ENCODE results near the gene BNC2. TPM values are rescaled to one million over a fixed set of nuclear protein-coding genes. Genes with fewer than 3 reads are reported as not detected.
A peak's percentile ranks its signal among the peaks of the same experiment; 100 is the strongest.
"Not testable (repeated sequence)": the region's sequence is repeated elsewhere in the genome, so short reads cannot be mapped to it uniquely, and the experiment has no call there.

BNC2 gene
- total RNA-seq, 2 donors from 2014 or later = not detected

- peaks cover 0 to 4% of the 10 kb centered on the region in 2 donors for H3K9me3 Mint-ChIP-seq
- ATAC-seq (no peak), DNase-seq (ENCODE audit: low spot score in 2 of 2) (no peak)
- no peak overlapping the region for H3K27ac Mint-ChIP-seq
- no peaks in the 10 kb centered on the region for H3K36me3 Mint-ChIP-seq
These were observed 316.5 kb downstream of the BNC2 start for GRCh38 chr9:16553869-16554540.

GRCh38 chr9:16552252-16552651, 318.2 kb downstream of the BNC2 start:
- ATAC-seq (no peak), DNase-seq (ENCODE audit: low spot score in 2 of 2) (no peak)
- Mint-ChIP-seq H3K36me3 (no peaks in the 10 kb centered on the region), H3K9me3 (peaks cover 0 to 4% of the 10 kb centered on the region in 2 donors), H3K27ac (peak overlapping the region in 1 of 2 donors; percentile 9)

GRCh38 chr9:16551692-16552091, 318.8 kb downstream of the BNC2 start:
- DNase-seq (ENCODE audit: low spot score in 2 of 2) = no peak
- ATAC-seq = no peak
- no peaks in the 10 kb centered on the region for H3K36me3 Mint-ChIP-seq
- peak overlapping the region in 1 of 2 donors; percentile 65 for H3K27ac Mint-ChIP-seq
- H3K9me3 Mint-ChIP-seq = peaks cover 0 to 4% of the 10 kb centered on the region in 2 donors

- no peak for ATAC-seq
- no peak for DNase-seq (ENCODE audit: low spot score in 2 of 2)
- no peaks in the 10 kb centered on the region for H3K36me3 Mint-ChIP-seq
- H3K27ac Mint-ChIP-seq = no peak overlapping the region
- no peaks in the 10 kb centered on the region for H3K9me3 Mint-ChIP-seq
These were observed 324.8 kb downstream of the BNC2 start for GRCh38 chr9:16545639-16546038.

GRCh38 chr9:16544842-16545241, 325.6 kb downstream of the BNC2 start:
- Mint-ChIP-seq H3K36me3 (no peaks in the 10 kb centered on the region), H3K9me3 (no peaks in the 10 kb centered on the region), H3K27ac (no peak overlapping the region)
- DNase-seq (ENCODE audit: low spot score in 2 of 2) (no peak), ATAC-seq (no peak)

- H3K36me3 Mint-ChIP-seq = no peaks in the 10 kb centered on the region
- no peaks in the 10 kb centered on the region for H3K9me3 Mint-ChIP-seq
- no peak for ATAC-seq
- no peak overlapping the region for H3K27ac Mint-ChIP-seq
- no peak for DNase-seq (ENCODE audit: low spot score in 2 of 2)
These were observed 326.8 kb downstream of the BNC2 start for GRCh38 chr9:16543686-16544085.

- no peaks in the 10 kb centered on the region for H3K36me3 Mint-ChIP-seq
- H3K9me3 Mint-ChIP-seq = no peaks in the 10 kb centered on the region
- DNase-seq (ENCODE audit: low spot score in 2 of 2) (no peak), ATAC-seq (no peak)
- no peak overlapping the region for H3K27ac Mint-ChIP-seq
These were observed 327.2 kb downstream of the BNC2 start for GRCh38 chr9:16543225-16543624.

- Mint-ChIP-seq H3K36me3 (no peaks in the 10 kb centered on the region), H3K27ac (no peak overlapping the region), H3K9me3 (no peaks in the 10 kb centered on the region)
- ATAC-seq = no peak
- no peak for DNase-seq (ENCODE audit: low spot score in 2 of 2)
These were observed 328.2 kb downstream of the BNC2 start for GRCh38 chr9:16542290-16542689.

GRCh38 chr9:16540743-16541613, 329.5 kb downstream of the BNC2 start:
- Mint-ChIP-seq H3K36me3 (no peaks in the 10 kb centered on the region), H3K27ac (no peak overlapping the region), H3K9me3 (no peaks in the 10 kb centered on the region)
- no peak for DNase-seq (ENCODE audit: low spot score in 2 of 2)
- ATAC-seq = no peak

GRCh38 chr9:16539626-16540025, 330.8 kb downstream of the BNC2 start:
- H3K36me3 Mint-ChIP-seq; DNase-seq (ENCODE audit: low spot score in 2 of 2); H3K9me3 Mint-ChIP-seq; ATAC-seq; H3K27ac Mint-ChIP-seq: not testable (repeated sequence)

- H3K9me3 Mint-ChIP-seq = no peaks in the 10 kb centered on the region
These were observed 334.9 kb downstream of the BNC2 start for GRCh38 chr9:16535555-16535954.

GRCh38 chr9:16532681-16533450, 337.6 kb downstream of the BNC2 start:
- H3K9me3 Mint-ChIP-seq = no peaks in the 10 kb centered on the region
- H3K27ac Mint-ChIP-seq = no peak overlapping the region
- ATAC-seq = no peak
- no peaks in the 10 kb centered on the region for H3K36me3 Mint-ChIP-seq
- DNase-seq (ENCODE audit: low spot score in 2 of 2) = no peak

More at GRCh38 chr9:16535555-16535954, 334.9 kb downstream of the BNC2 start:
- DNase-seq (ENCODE audit: low spot score in 2 of 2) (no peak), ATAC-seq (no peak)
- H3K36me3 Mint-ChIP-seq = no peaks in the 10 kb centered on the region
- no peak overlapping the region for H3K27ac Mint-ChIP-seq

- Mint-ChIP-seq H3K36me3 (no peaks in the 10 kb centered on the region), H3K9me3 (no peaks in the 10 kb centered on the region), H3K27ac (no peak overlapping the region)
- ATAC-seq (no peak), DNase-seq (ENCODE audit: low spot score in 2 of 2) (no peak)
These were observed 338.2 kb downstream of the BNC2 start for GRCh38 chr9:16532272-16532671.

- H3K9me3 Mint-ChIP-seq = no peaks in the 10 kb centered on the region
- H3K36me3 Mint-ChIP-seq = no peaks in the 10 kb centered on the region
- no peak overlapping the region for H3K27ac Mint-ChIP-seq
- ATAC-seq = no peak
- DNase-seq (ENCODE audit: low spot score in 2 of 2) = no peak
These were observed 339.5 kb downstream of the BNC2 start for GRCh38 chr9:16530669-16531642.

GRCh38 chr9:16527573-16527972, 342.9 kb downstream of the BNC2 start:
- DNase-seq (ENCODE audit: low spot score in 2 of 2) (no peak), ATAC-seq (no peak)
- H3K36me3 Mint-ChIP-seq = no peaks in the 10 kb centered on the region
- H3K27ac Mint-ChIP-seq = no peak overlapping the region
- H3K9me3 Mint-ChIP-seq = no peaks in the 10 kb centered on the region

GRCh38 chr9:16526380-16526779, 344.1 kb downstream of the BNC2 start:
- Mint-ChIP-seq H3K27ac (no peak overlapping the region), H3K9me3 (no peaks in the 10 kb centered on the region), H3K36me3 (no peaks in the 10 kb centered on the region)
- no peak for ATAC-seq
- DNase-seq (ENCODE audit: low spot score in 2 of 2) = no peak

Data from activated naive CD4-positive, alpha-beta T cell treated with anti-CD3 and anti-CD28 coated beads, Interleukin-2, amount 50 U/mL, for 72 hours (primary cell).